RKO (cell line): ENCODE results near the gene SP1.
"Not testable (repeated sequence)": the region's sequence is repeated elsewhere in the genome, so short reads cannot be mapped to it uniquely, and the experiment has no call there.

ENCODE experiments used
- DNase-seq: peaks from one replicate; pipeline ENCODE4 v3.0.0-alpha.2; 2016; ENCODE audit warnings: low spot score

The SP1 gene

DNA sequence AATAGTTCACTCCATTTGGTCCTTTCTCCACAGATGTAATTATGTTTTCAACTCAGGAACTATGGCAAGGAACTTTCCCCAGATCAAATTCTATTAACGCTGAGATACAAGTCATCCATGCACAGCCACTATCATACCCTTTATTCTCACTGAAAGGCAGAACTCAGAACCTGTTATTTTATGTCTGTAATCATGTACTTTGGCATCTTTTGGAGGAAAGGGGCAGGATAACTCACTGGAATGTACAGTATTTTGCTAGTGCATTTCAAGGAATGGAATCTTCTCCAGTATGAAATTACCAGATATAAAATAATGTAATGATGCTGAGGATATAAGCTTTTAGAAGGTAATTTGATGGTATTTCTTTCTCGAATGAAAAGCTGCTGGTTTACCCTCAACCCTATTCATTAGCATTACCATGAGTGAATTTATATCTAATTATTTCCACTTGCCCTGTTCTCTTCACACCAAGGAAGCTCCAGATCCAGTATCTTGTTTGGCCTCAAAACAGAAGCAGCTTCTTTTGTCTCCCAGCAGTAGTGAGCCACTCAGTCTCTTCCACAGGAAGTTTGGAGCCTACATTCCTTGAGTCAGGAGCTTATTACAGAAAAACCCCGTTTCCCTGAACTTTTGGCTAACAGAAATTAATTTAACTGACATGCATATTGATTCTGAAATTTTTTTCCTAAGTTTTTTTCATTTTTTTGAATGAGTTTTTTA, 33.7 kb downstream of the SP1 start:
- no peak for DNase-seq

DNA sequence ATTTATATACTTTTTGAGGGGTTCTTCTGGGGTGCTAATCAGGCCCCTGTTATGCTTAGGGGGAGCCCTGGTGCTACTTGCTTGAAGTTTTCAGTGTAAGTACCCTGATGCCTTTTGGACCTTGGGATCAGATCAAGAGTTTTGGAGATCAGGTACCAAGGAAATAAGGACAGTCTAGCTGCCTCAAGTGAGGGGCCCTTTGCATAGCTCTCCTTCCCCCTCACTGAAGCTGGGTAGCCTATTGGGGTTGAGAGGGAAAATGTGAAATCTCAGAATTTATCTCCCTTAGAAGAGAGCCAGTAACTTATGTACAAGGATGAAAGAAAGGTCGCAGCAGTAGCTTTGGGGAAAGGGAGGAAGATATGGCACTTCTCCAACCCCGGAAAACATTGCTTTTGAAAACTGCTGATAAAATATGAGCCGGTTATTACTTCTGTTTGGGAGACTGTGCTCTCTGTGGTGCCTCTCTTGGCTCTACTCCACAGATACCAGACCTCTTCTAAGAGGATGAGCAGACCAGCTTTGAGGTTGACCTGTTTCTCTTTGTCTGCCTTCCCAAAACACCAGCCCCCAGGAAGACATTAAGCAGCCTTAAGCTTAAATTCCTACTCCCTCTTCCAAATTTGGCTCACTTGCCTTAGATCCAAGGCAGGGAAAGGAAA, 34.9 kb downstream of the SP1 start:
- DNase-seq, result no peak

DNA sequence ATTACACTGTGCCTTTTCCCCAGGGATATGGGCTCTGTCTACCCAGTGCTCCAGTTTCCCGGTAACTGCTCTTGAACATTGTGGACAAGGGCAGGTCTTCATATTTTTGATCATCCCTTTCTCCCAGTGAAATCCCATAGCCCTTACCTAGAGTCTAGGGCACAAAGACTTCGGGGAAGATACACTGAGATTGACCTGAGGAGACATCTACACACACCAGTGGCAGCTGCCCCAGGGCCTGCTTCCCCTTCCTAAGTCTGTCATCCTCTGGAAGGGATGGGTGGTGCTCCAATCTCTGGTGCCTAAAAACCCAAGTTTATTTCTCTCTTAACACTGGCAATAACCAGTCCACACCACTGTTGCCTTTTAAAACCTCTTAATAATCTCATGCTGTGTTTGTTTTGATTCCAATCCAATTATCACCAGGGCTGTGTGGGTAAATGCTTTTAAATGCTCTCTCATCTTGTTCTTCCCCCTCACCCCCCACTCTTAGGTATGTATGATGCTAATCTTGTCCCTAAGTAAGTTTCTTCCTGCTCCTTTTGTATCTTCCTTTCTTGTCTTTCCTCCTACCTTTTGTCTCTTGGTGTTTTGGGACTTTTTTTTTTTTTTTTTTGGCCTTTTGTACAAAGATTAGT, 35.9 kb downstream of the SP1 start:
- not testable (repeated sequence) for DNase-seq

DNA sequence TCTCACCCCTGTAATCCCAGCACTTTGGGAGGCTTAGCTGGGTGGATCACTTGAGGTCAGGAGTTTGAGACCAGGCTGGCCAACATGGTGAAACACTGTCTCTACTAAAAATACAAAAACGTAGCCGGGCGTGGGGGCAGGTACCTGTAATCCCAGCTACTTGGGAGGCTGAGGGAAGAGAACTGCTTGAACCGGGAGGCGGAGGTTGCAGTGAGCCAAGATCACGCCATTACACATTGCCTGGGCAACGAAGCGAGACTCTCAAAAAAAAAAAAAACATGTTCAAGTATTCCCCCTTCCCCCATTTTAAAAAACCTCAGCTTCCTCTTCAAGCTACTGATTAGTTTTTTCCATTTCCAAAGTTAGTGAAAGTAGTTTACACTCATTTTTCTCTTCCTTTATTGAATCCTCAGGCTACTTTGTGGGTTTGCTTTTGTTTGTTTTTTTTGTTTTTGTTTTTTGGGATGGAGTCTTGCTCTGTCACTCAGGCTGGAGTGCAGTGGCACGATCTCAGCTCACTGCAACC, 37.4 kb downstream of the SP1 start:
- not testable (repeated sequence) for DNase-seq

DNA sequence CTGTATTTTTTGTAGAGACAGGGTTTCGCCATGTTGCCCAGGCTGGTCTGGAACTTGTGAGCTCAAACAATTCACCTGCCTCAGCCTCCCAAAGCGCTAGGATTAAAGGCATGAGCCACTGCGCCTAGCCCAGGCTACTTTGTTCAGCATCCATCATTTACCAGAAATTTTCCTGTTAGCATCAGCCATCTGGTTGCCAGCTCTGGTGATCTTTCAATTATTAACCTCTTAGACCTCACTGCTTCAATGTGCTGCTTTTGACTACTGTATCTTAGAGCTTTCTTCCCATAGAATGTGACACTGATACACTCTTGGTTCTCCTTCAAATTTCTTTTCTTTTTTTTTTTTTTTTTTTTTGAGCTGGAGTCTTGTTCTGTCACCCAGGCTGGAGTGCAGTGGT, 38.2 kb downstream of the SP1 start:
- DNase-seq, result no peak

DNA sequence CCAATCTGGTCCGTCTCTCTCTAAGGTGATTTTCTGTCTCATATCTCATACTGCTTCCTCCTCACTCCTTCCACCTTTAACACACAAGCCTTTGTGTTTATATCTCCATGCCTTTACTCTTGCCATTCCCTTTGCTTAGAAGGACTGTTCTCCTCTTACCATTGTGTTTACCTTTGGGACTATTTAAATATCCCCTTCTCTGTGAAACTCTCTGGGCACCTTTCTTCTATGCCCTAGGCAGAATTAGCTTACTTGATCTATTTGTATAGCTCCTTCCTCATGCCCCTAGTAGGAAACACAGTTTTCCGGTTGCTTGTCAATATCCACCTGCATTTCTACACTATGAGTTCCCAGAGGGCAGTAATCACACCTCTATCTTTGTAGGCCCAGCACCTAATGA, 39.8 kb downstream of the SP1 start:
- DNase-seq, result no peak

DNA sequence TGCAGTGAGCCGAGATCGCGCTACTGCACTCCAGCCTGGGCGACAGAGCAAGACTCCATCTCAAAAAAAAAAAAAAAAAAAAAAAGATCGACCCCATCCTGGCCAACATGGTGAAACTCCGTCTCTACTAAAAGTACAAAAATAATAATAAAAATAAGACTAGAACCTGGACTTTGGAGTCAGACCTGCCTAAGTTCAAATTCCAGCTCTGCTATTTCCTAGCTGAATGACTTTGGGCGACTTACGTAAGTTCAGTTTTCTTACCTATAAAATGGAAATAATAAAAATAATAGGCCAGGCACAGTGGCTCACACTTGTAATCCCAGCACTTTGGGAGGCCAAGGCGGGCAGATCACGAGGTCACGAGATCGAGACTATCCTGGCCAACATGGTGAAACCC, 42.3 kb downstream of the SP1 start:
- not testable (repeated sequence) for DNase-seq

DNA sequence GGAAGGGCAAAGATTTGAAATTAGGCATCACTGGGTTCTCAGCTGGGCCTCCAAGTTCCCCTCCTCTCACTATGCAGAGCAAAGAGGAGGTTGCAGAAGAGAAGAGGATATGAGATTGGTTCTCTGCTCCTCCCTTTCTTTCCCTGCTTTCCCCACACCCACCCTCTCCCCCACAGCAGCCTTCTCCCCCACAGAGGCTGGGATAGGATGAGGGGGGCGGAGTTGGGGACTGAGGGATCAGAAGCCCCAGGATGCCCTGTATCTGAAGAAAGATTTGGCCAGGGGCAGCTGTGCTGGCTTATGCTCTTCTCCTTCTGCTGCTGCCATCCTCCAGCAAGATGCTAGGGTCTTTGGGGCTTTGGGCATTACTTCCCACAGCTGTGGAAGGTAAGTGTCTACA, 43.6 kb downstream of the SP1 start, which contains the start of gene AMHR2:
Gene AMHR2, plus strand, starts transcription at position 259 of the 400 bp plus-strand sequence. Its CDS starts 80 bp downstream, at position 339.
- no peak for DNase-seq

DNA sequence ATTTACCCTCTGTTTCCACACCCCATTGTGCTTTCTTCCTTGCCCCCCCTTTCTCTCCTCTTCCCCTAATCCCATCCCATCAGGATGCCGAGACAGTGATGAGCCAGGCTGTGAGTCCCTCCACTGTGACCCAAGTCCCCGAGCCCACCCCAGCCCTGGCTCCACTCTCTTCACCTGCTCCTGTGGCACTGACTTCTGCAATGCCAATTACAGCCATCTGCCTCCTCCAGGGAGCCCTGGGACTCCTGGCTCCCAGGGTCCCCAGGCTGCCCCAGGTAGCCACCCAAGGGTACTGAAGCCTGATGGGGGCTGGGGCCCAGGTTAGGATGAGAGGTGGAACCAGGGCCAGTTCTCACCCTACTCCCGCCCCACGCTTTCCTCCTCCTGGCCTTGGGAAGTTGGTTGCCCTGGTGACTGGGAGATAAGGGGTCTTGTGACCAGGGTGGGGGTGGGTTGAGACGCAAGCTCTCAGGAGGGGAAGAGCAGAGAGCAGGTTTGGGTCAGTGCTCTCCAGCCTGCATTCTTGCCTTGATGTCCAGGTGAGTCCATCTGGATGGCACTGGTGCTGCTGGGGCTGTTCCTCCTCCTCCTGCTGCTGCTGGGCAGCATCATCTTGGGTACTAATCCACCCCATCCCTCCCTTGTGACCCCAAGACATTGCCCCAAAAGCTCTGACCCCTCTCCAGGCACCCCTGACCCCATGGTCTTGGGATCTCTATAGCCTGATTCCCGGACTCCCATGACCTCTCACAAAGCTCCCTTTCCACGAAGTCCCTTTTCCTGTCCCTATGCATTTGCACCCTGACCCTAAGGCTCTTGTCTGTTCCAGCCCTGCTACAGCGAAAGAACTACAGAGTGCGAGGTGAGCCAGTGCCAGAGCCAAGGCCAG, 44.9 kb downstream of the SP1 start:
- no peak for DNase-seq

DNA sequence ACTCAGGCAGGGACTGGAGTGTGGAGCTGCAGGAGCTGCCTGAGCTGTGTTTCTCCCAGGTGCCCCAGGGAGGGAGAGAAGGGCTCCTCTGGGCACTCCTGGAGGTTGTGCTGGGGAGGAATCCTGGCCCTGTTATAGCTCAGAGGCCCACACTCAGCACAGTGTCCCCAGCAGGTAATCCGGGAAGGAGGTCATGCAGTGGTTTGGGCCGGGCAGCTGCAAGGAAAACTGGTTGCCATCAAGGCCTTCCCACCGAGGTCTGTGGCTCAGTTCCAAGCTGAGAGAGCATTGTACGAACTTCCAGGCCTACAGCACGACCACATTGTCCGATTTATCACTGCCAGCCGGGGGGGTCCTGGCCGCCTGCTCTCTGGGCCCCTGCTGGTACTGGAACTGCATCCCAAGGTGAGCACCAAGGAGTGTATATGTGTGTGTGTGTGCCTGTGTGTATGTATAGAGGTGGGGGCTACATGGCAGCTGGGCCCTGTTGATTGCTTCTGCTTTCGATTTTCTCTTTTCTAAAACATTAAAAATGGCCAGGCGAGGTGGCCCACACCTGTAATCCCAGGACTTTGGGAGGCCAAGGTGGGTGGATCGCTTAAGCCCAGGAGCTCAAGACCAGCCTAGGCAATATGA, 45.7 kb downstream of the SP1 start:
- no peak for DNase-seq

DNA sequence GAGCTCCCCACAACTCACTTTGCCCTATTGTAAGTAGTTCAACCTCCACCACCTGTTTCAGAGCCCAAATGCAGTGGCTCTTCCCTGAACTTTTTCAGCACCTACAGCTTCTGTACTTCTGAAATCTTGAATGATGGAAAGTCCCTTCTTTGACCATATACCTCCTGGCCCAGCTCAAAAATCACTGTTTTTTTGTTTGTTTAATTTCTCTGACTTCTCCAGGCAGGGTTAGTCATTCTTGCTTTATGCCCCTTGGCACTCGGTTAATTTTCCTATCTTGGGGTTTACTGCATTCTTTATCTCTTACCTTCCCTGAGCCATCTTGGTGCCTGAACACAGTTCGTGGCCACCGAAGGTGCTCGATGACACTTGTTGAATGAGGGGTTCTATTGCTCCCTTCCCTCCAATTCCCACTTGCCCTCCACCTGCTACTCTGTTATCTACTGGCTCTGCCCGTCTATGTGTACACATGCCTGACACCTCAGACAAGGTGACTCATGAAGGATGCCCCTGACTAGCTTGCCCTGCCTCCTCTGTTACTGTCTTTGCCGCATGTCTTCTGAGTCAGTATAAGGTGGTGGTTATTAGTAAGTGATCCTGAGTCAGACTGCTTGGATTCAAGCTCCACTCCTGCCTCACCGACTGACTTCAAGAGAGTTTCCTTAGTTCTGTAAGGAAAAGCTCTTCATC, 48.1 kb downstream of the SP1 start:
- peak; percentile 97 for DNase-seq

DNA sequence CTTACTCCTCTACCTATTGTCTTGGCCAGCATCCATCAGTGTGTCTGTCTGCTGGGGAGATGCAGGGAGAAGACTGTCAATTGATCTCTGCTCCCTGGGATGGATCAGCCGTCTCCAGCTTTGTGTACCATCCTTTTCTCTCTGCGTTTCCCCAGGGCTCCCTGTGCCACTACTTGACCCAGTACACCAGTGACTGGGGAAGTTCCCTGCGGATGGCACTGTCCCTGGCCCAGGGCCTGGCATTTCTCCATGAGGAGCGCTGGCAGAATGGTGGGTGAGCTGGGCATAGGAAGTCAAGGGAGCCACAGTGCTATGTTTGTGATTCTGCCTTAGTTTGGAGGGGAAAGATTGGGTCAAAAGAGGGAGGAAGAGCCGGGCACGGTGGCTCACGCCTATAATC, 48.8 kb downstream of the SP1 start:
- DNase-seq, result no peak

DNA sequence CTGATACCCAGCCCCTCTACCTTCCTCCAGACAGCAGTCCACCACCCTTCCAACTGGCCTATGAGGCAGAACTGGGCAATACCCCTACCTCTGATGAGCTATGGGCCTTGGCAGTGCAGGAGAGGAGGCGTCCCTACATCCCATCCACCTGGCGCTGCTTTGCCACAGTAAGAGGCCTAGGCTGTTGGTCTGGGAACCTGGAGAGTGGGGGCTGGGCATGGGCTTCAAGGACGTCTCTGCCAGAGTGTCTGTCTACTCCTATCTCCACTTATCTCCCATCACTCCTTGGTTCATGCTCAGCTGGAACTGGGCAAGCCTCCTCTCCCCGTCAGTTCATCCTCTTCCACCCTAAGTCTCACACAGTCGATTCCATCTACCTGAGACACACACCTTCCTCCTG, 50.1 kb downstream of the SP1 start:
- no peak for DNase-seq

DNA sequence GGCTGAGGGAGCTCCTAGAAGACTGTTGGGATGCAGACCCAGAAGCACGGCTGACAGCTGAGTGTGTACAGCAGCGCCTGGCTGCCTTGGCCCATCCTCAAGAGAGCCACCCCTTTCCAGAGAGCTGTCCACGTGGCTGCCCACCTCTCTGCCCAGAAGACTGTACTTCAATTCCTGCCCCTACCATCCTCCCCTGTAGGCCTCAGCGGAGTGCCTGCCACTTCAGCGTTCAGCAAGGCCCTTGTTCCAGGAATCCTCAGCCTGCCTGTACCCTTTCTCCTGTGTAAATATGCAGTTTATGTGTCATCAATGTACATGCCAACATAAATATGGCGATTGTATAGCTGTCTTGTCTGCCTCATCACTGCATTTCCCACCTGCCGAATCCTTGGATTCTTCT, 51.2 kb downstream of the SP1 start:
- no peak for DNase-seq

DNA sequence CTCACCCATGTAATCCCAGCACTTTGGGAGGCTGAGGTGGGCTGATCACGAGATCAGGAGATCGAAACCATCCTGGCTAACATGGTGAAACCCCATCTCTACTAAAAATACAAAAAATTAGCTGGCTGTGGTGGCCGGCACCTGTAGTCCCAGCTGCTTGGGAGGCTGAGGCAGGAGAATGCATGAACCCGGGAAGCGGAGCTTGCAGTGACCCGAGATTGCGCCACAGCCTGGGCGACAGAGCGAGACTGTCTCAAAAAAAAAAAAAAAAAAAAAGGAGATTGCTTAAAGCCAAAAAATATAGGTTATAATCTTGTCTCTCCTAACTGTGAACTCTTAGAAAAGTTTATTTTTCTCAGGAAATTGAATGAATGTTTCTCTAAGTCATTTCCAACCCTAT, 55.4 kb downstream of the SP1 start:
- DNase-seq, result not testable (repeated sequence)

DNA sequence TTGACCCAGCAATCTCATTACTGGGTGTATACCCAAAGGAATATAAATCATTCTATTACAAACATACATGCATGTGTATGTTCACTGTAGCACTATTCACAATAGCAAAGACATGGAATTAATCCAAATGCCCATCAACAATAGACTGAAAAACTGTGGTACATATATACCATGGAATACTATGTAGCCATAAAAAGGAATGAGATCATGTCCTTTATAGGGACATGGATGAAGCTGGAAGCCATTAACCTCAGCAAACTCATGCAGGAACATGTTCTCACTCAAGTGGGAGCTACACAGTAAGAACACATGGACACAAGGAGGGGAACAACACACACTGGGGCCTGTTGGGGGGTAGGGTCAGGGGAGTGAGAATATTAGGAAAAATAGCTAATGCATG, 59.6 kb downstream of the SP1 start:
- DNase-seq, result not testable (repeated sequence)

DNA sequence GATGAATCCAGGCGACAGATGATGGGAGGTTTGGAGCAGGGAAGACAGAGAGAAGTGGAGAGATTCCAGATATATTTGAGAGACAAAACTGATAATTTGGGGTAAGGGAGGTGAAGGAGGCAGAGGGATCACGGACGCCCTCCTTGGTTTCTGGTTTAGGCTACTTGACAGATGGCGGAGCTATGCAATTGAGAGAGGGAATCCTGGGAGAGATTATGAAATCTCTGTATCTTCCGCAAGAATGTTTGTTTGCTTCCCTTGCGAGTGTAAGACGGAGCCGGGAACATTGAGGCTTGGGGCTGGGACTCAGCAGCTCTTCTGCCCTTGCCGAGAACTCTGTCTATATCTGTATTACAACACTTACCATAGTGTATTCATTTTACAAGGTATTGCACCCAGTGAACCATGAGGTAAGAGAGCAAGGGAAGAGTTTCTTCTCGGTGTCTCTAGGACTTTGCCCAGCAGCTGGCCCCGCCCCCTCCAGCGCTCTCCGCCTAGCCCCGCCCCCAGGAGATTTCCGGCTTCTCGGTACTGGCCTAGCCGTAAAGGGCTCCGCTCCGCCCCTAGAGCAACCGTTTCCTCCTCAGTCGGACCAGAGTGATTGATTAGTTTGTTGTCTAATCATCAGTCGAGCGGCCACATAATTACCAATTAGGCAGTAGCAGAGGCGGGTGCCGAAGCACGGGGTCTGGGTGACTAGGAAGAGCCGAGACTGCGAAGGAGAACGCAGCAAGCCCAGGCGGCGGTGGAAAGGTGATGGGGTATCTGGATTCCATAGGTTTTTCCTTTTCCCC, 61.3 kb downstream of the SP1 start, which contains the start of gene PRR13:
Gene PRR13, plus strand, starts transcription at position 695 of the 794 bp plus-strand sequence. CDS start 981 bp downstream, outside the sequence.
- DNase-seq, result peak; percentile 100

DNA sequence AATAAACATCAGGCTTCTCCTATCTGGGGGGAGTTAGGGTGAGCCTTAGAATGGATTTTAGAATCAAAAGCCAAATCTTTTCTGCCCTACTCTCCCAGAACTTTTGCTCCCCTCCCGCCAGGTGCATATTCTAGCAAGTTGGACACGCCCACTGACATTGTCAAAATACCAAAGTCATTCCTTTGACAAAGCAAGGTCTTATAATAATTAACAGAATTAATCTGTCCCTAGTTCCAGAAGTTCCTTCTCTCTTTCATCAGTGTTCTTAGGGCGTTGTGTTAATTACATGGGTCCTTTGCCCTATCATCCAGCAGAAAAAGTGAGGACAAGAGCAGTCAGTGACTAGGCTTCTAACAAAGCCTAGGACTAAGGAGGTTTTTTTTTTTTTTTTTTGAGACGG, 64.0 kb downstream of the SP1 start:
- DNase-seq, result no peak

DNA sequence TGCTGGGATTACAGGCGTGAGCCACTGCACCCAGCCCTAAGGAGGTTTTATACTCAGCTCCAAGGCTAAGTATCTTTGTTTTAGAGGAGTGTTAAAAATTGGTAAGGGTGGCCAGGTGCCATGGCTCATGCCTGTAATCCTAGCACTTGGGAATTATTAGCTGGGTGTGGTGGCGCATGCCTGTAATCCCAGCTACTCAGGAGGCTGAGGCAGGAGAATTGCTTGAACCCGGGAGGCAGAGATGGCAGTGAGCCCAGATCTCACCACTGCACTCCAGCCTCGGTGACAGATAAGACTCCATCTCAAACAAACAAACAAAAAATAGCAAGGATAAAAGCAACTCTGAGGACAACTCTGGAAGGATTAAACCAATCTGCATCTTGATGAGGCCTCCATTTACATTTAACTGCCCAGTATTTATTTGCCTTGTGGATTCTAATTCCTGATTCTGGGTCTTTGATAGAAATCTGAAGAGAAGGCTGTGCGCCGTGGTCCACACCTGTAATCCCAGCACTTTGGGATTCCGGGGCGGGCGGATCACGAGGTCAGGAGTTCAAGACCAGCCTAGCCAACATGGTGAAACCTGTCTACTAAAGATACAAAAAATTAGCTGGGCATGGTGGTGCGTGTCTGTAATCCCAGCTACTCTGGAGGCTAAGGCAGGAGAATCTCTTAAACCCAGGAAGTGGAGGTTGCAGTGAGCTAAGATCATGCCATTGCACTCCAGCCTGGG, 64.8 kb downstream of the SP1 start:
- DNase-seq, result not testable (repeated sequence)
